ENCODE measurements around the gene KCTD1. TPM values are rescaled to one million over a fixed set of nuclear protein-coding genes. Genes with fewer than 3 reads are reported as not detected.

Gene KCTD1
- total and polyA plus RNA-seq, 2 of the 4 experiments (the other 2 are of a cell fraction) = 5.0 to 5.8 TPM

GRCh38 chr18:26479681-26480079 is 68.7 kb downstream of the KCTD1 start:
- H3K9me3 ChIP-seq (ENCODE audit: control insufficient read depth, insufficient read depth, low read length) = no peaks in the 10 kb centered on the region
- no CpG with 5 or more reads among the region's 6 CpGs for WGBS, 2 experiments (ENCODE audit: extremely low coverage in 2 of 2, insufficient read length in 1 of 2)
- H4K8ac ChIP-seq (ENCODE audit: low read depth in 2 of 2, low read length in 2 of 2) = peak overlapping the region in 1 of 2 experiments; percentile 86; a peak in 1 of 4 replicates
- DNase-seq (peak; percentile 19), ATAC-seq (ENCODE audit: low read depth) (no peak)
- H3K79me1 ChIP-seq (ENCODE audit: low read depth in 1 of 2, low read length in 2 of 2) = peaks cover 0 to 6% of the 10 kb centered on the region in 2 experiments; a peak in 1 of 4 replicates
- in situ Hi-C loops (cut with MboI; ENCODE audit: low sequenced_read_pairs) = loop anchor here (10.0 kb wide), 1 partner anchor 65 kb away; the partner anchor contains the start of gene KCTD1
- H3K4ac ChIP-seq (ENCODE audit: low read depth, low read length) = peak overlapping the region; percentile 51; the same call in 1 of the 2 replicates
- BruUV-seq (replicated peaks) = no TSS peak
- dilution Hi-C loops (cut with HindIII; ENCODE audit: low sequenced_read_pairs, unreplicated experiment) = no loop called here
- H3K9me1 ChIP-seq (ENCODE audit: insufficient read depth, low read length) = peaks cover 12% of the 10 kb centered on the region
- POLR2A ChIA-PET (ENCODE audit: unreplicated experiment) = interaction anchor here (0.6 kb wide), 1 partner anchor 818 kb away, joined by 11 read pairs; no protein-coding TSS in a partner anchor
- H2BK15ac ChIP-seq (ENCODE audit: low read depth, low read length) = peak overlapping the region; percentile 47; the same call in 2 of the 3 replicates
- peak overlapping the region; percentile 50 for H2BK120ac ChIP-seq (ENCODE audit: low read depth, low read length)
- no peaks in the 10 kb centered on the region for H3K36me3 ChIP-seq (ENCODE audit: control insufficient read depth, insufficient read depth, low read length)
- H3K18ac ChIP-seq (ENCODE audit: low read depth, low read length) = peak overlapping the region; percentile 2; the same call in 1 of the 2 replicates
- H2AK9ac ChIP-seq (replicated peaks; ENCODE audit: low read depth, low read length, poor library complexity) = no peak overlapping the region
- peak overlapping the region; percentile 30 for H2BK20ac ChIP-seq (ENCODE audit: low read depth, low read length)
- no peak overlapping the region for H3K4me2 ChIP-seq (ENCODE audit: low read depth, low read length)
- H4K5ac ChIP-seq (ENCODE audit: low read depth, low read length) = peak overlapping the region; percentile 2; the same call in 1 of the 2 replicates
- H3K27me3 ChIP-seq (ENCODE audit: control insufficient read depth, insufficient read depth, low read length) = no peaks in the 10 kb centered on the region
- H4K91ac ChIP-seq (ENCODE audit: insufficient read depth, low read depth, low read length) = peak overlapping the region; percentile 46
- peak overlapping the region; percentile 11 for H2AFZ ChIP-seq (replicated peaks; ENCODE audit: low read length, poor library complexity)
- H2BK5ac ChIP-seq (ENCODE audit: low read depth, low read length, poor library complexity, severe bottlenecking) = peak overlapping the region; percentile 10
- H3K27ac ChIP-seq (ENCODE audit: insufficient read depth, low read length) = peak overlapping the region; percentile 46
- no peak overlapping the region for H3K9ac ChIP-seq (ENCODE audit: low read depth, low read length)
- H3K14ac ChIP-seq (replicated peaks; ENCODE audit: low read depth, low read length) = no peak overlapping the region; the same call in 1 of the 2 replicates
- no peaks in the 10 kb centered on the region for H4K20me1 ChIP-seq (ENCODE audit: insufficient read depth, low read length)
- CTCF ChIA-PET = no interaction called here
- H3K4me3 ChIP-seq (ENCODE audit: insufficient read depth, low read depth, low read length) = no peak overlapping the region
- intact Hi-C loops (cut with micrococcal nuclease) = loop anchor here (2.0 kb wide), 1 partner anchor 69 kb away; the partner anchor contains the start of gene KCTD1
- peaks cover 18% of the 10 kb centered on the region for H3K4me1 ChIP-seq (ENCODE audit: control insufficient read depth, insufficient read depth, low read length)
- no peak overlapping the region for H3K56ac ChIP-seq (ENCODE audit: extremely low read depth, insufficient read depth, low read length)
- peak overlapping the region; percentile 3; the same call in 1 of the 2 replicates for H3K23ac ChIP-seq (ENCODE audit: low read depth, low read length)
- H2AK5ac ChIP-seq (ENCODE audit: low read depth, low read length) = peak overlapping the region; percentile 51; the same call in 1 of the 2 replicates
- no peak for TF ChIP-seq MAFK (IDR thresholded peaks at IDR 0.05; ENCODE audit: low read depth, low read length)
- no peak for TF ChIP-seq CEBPB (IDR thresholded peaks at IDR 0.05; ENCODE audit: low read depth, low read length)
- no peak for TF ChIP-seq MXI1 (IDR thresholded peaks at IDR 0.05; ENCODE audit: borderline replicate concordance, low read depth, low read length)
- TF ChIP-seq, protein P1, sequence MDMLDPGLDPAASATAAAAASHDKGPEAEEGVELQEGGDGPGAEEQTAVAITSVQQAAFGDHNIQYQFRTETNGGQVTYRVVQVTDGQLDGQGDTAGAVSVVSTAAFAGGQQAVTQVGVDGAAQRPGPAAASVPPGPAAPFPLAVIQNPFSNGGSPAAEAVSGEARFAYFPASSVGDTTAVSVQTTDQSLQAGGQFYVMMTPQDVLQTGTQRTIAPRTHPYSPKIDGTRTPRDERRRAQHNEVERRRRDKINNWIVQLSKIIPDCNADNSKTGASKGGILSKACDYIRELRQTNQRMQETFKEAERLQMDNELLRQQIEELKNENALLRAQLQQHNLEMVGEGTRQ (IDR thresholded peaks at IDR 0.05; ENCODE audit: low read depth, low read length) = no peak
- TF ChIP-seq POLR2A (IDR thresholded peaks at IDR 0.05; ENCODE audit: low read depth, low read length) = no peak
- no peak for TF ChIP-seq RCOR1 (IDR thresholded peaks at IDR 0.05; ENCODE audit: insufficient replicate concordance, low read length)
- TF ChIP-seq SMC3 (IDR thresholded peaks at IDR 0.05; ENCODE audit: low read depth, low read length) = no peak
- no peak for TF ChIP-seq MAZ (IDR thresholded peaks at IDR 0.05; ENCODE audit: borderline replicate concordance, low read depth, low read length)
- TF ChIP-seq, protein P2, sequence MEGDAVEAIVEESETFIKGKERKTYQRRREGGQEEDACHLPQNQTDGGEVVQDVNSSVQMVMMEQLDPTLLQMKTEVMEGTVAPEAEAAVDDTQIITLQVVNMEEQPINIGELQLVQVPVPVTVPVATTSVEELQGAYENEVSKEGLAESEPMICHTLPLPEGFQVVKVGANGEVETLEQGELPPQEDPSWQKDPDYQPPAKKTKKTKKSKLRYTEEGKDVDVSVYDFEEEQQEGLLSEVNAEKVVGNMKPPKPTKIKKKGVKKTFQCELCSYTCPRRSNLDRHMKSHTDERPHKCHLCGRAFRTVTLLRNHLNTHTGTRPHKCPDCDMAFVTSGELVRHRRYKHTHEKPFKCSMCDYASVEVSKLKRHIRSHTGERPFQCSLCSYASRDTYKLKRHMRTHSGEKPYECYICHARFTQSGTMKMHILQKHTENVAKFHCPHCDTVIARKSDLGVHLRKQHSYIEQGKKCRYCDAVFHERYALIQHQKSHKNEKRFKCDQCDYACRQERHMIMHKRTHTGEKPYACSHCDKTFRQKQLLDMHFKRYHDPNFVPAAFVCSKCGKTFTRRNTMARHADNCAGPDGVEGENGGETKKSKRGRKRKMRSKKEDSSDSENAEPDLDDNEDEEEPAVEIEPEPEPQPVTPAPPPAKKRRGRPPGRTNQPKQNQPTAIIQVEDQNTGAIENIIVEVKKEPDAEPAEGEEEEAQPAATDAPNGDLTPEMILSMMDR (conservative IDR thresholded peaks at IDR 0.05; ENCODE audit: low read depth, low read length) = no peak
- no peak for TF ChIP-seq BHLHE40 (IDR thresholded peaks at IDR 0.05; ENCODE audit: low read depth, low read length)
- no peak for TF ChIP-seq CHD1 (IDR thresholded peaks at IDR 0.05; ENCODE audit: low read depth, low read length)
- no peak for TF ChIP-seq FOS (IDR thresholded peaks at IDR 0.05; ENCODE audit: low read depth, low read length)
- TF ChIP-seq, protein P3, sequence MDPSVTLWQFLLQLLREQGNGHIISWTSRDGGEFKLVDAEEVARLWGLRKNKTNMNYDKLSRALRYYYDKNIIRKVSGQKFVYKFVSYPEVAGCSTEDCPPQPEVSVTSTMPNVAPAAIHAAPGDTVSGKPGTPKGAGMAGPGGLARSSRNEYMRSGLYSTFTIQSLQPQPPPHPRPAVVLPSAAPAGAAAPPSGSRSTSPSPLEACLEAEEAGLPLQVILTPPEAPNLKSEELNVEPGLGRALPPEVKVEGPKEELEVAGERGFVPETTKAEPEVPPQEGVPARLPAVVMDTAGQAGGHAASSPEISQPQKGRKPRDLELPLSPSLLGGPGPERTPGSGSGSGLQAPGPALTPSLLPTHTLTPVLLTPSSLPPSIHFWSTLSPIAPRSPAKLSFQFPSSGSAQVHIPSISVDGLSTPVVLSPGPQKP (IDR thresholded peaks at IDR 0.05; ENCODE audit: borderline replicate concordance, low read depth, low read length) = no peak
- TF ChIP-seq RAD21 (IDR thresholded peaks at IDR 0.05; ENCODE audit: low read length) = no peak
- TF ChIP-seq RFX5 (IDR thresholded peaks at IDR 0.05; ENCODE audit: low read depth, low read length) = no peak
- no peak for TF ChIP-seq NFE2L2 (IDR thresholded peaks at IDR 0.05; ENCODE audit: low read depth, low read length)
